Activated CD8-positive, alpha-beta memory T cell treated with anti-CD3 and anti-CD28 coated beads, Interleukin-2, amount 50 U/mL, for 4 hours (primary cell): ENCODE results near the gene PHF24.
A peak's percentile ranks its signal among the peaks of the same experiment; 100 is the strongest.
"Not testable (repeated sequence)": the region's sequence is repeated elsewhere in the genome, so short reads cannot be mapped to it uniquely, and the experiment has no call there.

Source experiments
- DNase-seq: peaks from one replicate; pipeline ENCODE4 v3.0.0-alpha.2; 2020

Gene PHF24

DNA sequence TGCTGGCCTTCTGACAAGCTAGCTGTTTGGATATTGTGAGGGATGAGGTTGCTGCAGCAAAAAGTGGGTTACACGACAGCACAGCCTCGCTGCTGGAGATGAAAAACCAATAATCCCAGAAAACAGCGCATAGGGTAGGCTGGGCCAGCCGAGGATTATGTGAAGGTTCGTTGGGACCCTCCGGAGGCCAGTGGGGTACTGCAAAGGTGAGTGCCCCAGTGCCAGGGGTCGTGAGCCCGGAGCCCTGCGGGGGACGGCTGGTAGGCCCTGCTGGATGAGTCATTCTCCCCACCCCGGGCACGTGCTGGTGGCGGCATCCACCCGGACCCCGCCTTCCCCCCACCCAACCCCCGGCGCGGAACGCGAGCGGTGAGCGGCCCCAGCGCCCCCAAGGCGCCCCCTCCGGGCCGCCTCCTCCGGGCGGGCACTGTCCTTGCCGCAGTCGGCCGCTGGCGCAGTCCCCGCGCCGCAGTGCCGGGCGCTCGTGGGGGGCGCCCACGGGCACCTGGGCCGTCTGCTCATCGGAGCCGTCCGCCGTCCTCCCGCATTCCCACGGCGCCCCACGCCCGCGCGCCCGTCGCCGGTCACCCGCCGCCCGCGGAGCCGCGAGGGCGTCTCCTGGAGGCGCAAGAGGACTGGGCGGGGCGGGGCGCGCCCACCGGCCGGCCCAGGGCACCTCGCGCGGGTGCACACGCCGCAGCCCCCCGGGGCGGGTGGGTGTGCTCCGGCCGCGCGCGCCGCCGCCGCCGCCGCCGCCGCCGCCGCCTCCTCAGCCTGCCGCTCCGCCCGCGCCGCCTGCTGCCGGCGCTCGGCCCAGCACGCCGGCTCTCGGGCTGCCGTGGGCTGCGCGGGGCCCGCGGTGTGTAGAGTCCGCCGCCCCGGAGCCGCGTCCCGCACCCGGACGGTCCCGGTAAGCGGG lies at the start of gene PHF24:
Gene PHF24, plus strand, starts transcription at position 794 of the 919 bp plus-strand sequence. CDS start 13,014 bp downstream, outside the sequence.
- DNase-seq: peak; percentile 52

DNA sequence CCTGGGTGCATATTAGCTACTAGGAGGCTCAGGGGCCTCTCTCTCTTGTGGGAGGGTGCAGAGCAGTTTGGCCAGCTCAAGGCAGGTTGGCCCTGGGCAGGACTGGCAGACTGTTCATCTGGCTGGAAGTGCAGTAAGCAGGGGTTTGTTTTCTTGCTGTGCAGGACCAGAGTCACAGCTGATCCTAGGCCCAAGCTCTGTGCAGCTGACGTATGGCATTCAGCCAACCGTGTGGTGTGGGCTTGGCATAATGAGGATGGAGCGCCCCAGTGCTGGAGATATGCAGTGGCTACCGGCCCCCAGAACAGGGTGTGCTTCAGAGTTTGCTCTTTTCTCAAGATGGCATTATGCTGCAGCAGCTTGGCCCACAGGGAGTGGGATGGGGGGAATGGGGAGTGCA lies 31.0 kb upstream of the PHF24 start:
- DNase-seq: no peak

DNA sequence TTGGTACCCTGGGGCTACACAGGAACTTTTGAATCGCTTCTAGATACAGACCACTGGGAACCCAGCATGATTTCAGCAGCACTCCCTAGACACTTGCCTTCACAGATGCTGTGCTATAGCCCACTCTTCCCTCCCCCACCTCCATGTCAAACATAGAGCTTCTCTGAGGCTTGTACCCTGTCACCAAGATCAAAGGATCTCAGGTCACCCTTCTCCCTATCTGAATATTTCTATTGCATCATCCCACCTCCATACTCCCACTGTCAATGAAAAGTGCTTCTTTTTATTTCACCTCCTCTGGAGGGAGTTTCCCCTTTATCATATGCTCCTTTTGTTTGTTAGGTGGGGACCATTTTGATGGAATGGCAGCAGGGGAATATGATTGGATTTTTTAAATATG lies 29.2 kb upstream of the PHF24 start:
- no peak for DNase-seq

DNA sequence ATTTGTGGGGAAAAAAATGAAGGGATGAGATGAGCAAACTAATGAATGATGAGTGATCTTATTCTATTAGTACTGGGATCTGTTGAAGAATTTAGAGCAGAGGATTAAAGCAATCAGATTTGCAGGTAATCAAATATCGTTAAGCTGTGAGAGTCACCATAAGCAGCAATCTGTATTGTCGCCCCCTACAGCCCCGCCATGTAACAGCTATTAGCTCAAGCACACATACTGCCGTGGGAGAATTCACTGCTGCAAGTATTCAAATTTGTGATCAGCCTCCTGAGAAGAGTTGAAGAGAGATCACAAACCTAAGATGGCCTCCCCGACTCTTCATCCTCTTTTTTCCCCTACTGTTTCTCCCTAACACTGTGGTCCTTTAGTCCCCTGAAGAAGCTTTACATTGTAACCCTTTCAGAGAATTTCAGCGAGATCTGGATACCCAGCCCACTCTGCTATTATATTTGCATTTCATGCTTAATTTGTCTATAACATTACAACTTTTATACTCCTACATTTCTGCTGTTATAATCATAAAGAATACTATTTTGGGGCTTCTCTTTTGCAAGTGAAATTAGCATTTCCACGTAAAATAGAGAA lies 28.5 kb upstream of the PHF24 start:
- peak; percentile 23 for DNase-seq

DNA sequence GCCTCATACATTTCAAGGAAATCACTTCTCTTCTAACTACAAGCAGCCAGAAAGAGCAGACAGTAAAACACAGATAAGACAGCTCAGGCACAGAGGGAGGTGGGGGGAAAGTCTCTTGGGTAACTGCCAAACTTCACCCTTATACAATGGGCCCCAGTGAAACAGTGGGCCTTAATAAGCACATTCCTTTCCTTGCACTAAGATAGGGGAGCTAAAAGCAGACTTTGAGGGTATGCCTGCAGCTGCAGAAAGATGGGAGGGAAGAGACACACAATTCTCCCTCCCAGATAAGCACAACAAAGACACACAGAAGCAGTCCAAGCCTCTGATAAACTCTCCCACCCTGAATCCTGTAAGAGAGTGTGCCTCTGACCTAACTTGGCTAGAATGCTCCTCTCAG lies 18.1 kb upstream of the PHF24 start:
- not testable (repeated sequence) for DNase-seq

DNA sequence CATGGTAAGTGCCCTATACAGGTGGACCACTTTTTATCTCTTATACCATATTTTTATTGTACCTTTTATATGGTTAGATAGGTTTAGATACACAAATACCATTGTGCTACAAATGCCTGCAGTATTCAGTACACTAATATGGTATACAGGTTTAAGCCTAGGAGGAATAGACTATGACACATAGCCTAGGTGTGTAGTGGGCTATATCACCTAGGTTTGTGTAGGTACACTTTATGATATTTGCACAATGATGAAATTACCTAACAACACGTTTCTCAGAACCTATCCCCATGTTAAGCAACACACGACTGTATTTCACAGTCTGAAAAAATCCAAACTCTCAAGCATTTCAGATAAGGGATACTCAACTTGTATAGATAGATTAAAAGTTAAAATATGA lies 9.6 kb upstream of the PHF24 start:
- no peak for DNase-seq

DNA sequence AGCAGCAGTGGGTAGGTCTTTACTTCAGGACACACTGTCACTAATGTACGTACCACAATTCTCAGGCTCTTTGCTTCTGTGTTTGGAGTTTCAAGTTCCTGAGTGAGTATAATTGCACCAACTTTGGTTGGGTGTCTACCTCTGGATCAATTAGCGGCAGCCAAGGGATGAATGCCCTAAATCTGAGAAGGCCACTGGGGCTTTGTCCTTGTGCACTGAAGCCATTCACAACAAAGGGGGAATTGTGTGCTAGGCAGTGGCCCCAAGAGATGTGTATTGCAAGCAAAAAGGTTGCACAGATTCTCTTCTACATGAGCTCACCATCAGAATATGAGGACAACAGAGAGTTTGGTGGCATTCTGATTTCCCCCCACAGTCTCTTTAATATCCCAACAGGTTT lies 3.9 kb upstream of the PHF24 start:
- DNase-seq: no peak

DNA sequence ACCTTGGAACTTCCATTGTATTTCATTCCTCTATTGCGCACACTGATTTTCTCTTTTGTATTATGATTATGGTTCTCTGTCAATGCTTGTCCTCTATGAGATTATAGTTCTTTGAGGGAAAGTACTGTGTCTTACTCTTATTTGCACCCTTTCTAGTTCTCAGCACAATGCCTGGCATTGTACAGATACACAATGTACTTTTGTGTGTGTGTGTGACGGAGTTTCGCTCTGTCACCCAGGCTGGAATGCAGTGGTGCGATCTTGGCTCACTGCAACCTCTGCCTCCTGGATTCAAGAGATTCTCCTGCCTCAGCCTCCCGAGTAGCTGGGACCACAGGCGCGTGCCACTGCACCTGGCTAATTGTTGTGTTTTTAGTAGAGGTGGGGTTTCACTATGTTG lies 2.0 kb upstream of the PHF24 start:
- DNase-seq: not testable (repeated sequence)

DNA sequence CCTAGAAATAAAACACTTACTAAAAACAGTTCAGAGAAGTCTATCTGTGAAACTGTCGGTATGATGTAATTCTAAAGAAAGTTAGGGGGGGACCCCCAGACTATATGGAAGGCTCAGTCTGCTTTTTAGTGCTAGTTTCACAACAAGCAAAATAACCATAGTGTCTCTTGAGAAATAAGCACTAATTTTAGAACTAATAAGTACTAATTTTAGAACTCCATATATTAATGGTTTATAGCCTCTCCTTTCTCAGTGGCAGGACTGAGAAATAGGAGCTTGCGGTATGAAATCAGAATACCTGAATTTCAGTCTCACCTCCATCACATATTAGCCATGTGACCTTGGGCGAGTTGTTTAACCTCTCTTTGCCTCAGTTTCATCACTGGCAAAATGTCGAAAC lies 1.4 kb upstream of the PHF24 start:
- no peak for DNase-seq

DNA sequence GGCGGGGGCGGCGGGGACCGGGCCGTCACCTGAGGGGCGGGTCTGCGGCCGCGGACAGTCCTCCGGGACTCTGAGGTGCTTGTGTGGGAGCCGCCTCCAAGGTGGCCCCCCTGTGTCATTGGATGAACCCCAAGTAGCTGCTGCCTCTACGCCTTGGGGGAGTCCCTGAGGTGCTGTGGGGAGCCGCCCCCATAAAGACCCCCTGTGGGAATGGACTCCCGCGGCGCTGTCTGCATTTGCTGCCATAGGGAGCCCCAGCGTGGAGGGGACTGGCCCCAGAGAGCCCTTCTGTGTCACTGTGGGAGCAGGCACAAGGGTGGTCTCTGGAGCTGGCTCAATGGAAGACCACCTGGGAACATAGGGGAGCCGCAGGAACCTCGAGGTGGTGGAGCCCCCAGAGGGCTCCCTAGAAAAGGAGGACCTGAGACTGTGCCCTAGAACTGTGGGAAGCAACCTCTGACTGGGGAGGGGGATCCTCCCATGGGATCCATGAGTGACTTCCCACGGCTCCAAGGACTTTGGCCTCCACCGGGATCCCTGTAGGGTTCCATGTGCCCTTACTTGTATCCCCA lies 412 bp downstream of the PHF24 start:
- DNase-seq: no peak

DNA sequence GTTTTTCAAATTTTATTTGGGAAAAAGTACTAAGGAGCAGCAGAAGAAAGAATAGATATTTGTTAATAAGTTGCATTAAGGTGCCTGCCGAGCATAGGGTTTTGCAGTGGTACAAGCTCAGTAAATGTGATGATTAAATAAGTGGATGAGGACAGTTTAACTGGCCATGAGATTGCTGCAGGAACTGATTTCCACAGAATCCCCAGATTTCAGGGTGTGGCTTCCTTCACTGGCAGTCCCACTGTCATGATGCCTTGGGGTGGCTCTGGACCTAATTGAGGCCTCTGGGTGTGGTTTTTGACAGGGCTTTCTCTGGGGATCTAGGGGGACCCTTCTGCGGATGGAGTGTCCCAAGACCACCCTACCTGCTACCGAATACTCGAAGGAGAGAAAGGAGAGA lies 1.4 kb downstream of the PHF24 start:
- no peak for DNase-seq

DNA sequence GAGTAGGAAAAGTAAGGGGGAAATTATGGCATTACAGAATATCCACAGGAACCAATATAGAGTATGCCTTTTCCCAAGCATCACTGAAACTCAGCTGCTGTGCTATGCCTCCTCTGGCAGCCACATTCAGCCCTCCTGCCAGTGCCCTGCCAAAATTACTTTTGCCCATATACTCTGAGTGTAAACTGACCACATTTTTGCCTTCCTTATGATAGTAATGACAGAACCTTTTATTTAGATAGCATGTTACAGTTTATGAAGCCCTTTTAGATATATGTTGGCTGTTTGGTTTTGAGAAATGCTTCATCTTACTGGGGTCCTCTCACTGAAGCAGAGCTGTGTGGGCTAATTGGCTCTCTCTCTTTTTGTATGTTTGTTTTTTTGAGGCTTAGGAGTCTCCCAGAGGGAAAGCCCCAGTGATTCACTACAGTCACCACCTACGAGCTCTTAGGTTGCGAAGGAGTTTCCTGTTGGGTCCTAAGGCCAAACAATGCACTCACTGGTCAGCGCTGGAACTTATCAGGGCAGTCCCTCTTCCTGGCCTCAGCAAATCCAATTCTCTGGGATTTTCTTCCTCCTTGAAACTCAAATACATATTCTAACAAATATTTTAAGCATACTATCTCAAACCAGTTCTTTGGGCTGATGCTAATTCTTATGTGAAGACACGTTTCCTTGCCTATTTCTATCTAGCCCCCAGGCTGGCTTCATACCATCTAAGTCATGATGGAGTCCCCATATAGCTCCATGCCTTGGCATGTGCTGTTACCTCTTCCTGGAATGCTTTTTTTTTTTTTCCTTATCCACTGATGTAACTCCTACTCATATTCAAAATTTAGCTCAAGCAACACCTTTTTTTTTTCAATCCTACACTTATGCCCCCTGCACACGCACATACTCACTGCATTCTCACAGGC lies 3.7 kb downstream of the PHF24 start:
- DNase-seq: no peak

DNA sequence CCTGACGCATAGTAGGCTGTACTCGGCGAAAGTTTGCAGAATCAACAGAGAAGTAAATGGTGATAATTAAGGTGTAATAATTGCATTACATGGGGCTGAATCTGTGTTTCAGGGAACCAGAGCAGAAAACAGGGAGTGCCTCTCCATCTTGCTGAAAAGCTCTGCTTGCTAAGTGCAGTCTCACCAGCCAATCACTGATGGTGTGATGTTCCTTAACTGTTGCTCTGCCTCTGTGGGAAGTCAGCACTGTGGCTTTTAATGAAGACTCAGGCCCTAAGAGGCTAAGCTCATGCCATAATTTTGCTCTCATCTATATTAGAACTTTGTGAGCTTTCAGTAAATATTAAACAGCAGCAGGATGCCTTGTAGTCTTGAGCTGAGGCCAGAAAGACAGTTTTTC lies 4.5 kb downstream of the PHF24 start:
- no peak for DNase-seq

DNA sequence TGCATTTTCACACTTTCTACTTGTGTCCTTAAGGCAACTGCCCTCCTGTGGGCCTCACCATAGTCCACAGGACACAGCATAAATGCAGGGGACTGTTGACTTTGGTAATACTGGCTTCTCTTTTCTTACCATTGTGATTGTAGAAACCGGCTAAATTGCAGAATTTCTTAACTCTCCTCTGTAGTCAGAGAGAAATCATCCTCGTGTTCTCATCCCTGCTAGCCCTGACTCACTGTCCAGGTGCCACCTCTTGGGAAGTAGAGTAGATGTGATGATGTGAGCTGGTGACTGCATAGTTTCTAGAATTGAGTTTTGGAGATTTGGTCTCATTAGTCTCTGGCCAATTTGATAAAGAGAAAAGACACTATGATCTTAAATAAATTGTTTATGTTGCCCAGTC lies 5.5 kb downstream of the PHF24 start:
- no peak for DNase-seq

DNA sequence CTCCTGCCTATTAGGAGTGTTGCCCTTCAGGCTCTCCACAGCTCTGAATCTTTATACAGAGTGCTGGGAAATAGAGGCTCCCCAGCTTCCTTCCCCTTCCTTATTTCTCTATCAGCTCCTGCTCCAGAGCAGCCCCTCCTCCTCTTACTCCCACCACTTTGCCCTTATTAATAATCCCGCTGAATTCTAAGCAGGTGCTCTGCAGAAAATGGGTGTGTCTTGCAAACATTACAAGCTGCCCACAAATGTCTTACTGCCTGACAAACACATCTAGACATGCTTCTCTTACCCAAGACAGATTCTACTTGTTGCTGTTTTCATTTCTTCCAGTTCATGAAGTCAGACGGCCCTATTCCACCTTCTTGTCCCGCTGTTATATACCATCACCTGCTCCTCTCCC lies 6.4 kb downstream of the PHF24 start:
- DNase-seq: no peak

DNA sequence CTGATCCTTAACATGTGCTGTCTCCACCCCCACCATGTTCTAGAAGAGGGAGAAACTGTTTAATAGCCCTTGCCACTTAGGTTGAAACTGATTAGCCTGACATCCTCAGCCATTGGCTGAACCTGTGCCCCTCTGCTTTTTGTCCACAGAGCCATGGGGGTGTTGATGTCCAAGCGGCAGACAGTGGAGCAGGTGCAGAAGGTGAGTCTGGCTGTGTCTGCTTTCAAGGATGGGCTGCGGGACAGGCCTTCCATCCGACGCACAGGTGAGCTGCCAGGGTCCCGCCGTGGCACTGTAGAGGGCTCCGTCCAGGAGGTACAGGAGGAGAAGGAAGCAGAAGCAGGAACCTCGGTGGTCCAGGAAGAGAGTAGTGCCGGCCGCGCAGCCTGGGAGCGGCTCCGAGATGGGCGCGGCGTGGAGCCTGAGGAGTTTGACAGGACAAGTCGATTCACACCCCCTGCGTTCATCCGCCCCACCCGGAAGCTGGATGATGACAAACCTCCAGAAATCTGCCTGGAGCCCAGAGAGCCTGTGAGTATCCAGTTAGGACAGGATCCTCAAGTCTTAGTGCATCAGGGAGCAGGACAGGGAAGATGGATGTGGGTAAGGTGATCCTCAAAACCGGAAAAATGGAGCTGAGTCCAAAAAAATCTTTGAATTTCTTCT lies 13.2 kb downstream of the PHF24 start:
- DNase-seq: no peak

DNA sequence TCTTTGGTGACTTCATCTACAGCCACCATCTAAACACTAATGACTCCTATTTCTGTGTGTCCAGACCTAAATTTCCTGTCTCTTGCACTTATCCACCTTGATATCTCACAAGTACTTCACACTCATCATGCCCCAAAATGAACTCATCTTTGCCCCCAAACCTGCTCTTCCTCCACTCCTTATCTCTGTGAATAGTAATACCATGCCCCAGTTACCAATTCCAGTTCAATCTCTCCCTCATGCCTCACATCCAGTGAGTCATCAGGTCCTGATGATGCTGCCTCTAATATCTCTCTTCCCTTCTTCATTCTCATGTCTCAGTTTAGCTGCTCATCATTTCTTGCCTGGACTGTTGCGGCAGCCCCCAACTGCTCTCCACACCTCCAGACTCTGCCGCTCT lies 16.6 kb downstream of the PHF24 start:
- DNase-seq: no peak

DNA sequence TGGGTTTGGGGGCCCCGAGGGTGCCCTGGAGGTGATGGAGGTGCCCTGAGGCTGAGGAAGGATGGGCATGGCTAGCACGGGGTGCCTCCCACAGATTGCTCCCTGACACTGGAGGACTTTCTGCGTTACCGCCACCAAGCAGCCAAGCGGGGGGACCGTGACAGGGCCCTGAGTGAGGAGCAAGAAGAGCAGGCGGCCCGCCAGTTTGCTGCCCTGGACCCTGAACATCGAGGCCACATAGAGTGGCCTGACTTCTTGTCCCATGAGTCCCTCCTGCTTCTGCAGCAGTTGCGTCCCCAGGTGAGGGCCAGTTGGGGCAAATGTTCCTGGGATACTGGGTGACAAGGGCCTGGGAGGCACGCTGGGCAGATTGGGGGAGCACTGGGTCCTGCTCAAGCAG lies 18.4 kb downstream of the PHF24 start:
- DNase-seq: no peak

DNA sequence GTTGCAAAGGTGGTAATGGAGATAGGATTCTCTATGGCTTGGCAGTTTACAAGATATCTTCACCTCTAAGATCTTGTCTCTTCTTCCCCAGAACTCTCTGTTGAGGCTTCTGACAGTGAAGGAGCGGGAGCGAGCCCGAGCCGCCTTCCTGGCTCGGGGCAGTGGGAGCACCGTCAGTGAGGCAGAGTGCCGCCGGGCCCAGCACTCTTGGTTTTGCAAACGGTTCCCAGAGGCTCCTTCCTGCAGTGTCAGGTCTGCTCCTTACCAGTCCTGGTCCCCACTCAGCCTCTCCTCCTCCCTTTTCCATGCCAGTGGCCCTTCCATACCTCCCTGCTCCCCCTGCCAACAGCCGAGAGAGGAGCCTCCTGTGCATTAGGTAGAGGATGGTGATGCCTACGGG lies 18.9 kb downstream of the PHF24 start:
- DNase-seq: no peak

DNA sequence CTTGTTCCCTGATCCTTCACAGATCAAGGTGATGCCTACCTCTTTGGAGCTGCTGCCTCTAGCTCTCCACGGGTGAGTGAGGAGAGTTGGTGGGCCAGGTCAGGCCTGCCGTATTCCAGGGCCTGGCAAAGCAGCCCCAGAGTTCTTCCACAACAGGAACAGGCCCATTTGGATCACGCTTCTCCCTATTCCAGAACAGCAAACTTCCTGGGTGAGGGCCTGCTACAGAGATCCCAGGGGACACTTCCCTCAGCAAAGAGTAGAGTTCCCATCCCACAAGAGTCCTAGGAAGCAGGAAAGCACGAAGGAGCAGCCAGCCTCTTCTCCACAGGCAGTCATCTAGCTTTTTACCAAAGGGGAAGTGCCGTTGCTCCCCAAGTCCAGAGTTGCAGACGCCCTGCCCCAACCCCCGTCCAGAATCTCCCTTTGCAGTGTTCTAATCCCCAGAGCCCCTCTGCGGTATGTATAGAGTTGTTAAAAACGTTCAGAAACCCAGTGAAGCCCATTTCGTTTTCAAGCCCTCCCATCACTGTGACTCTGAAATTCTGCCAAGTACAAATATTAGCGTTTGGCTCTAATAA lies 22.2 kb downstream of the PHF24 start:
- DNase-seq: no peak

DNA sequence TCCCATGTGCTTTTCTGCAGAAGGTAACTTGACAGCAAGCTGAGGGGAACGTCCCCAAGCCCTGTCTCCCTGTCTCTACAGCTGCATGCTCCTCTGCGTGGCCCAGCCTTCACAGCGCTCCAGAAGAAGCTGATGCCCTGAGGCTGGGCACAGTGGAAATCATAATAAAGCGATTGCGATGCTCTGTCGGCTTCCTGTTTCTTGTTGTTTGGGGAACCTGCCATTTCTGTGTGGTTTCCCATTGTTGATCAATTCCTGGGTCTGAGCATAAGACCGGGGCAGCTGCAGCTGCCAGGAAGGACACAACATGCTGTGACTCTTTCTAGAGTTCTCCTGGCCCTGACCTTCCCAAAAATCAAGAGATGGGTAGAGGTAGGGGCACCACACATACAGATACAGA lies 24.3 kb downstream of the PHF24 start:
- DNase-seq: no peak

DNA sequence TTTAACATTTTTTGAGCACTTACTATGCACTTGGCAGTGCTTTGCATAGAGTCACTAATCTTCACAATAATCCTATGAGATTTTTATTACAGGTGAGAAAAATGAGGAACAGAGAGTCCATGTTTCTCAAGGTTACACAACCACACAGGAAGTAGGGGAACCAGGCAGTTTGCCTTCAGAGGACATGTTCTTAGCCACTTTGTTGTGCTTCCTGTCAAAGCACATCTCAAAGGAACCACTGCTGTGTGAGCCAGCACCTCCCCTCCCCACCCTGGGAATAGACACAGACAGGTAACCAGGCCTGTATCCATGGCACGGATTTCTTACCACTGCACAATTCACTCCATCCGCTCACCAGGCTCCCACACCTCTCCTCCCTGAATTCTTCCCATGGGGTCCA lies 25.1 kb downstream of the PHF24 start:
- DNase-seq: no peak
